Glomerular visceral epithelial cell (primary cell): ENCODE results near the gene SRPRB.
A peak's percentile ranks its signal among the peaks of the same experiment; 100 is the strongest.
"Not testable (repeated sequence)": the region's sequence is repeated elsewhere in the genome, so short reads cannot be mapped to it uniquely, and the experiment has no call there.

Source experiments
- DNase-seq: peaks from one replicate; pipeline ENCODE4 v3.0.0-alpha.2; 2016; ENCODE audit errors: extremely low spot score

SRPRB gene

DNA sequence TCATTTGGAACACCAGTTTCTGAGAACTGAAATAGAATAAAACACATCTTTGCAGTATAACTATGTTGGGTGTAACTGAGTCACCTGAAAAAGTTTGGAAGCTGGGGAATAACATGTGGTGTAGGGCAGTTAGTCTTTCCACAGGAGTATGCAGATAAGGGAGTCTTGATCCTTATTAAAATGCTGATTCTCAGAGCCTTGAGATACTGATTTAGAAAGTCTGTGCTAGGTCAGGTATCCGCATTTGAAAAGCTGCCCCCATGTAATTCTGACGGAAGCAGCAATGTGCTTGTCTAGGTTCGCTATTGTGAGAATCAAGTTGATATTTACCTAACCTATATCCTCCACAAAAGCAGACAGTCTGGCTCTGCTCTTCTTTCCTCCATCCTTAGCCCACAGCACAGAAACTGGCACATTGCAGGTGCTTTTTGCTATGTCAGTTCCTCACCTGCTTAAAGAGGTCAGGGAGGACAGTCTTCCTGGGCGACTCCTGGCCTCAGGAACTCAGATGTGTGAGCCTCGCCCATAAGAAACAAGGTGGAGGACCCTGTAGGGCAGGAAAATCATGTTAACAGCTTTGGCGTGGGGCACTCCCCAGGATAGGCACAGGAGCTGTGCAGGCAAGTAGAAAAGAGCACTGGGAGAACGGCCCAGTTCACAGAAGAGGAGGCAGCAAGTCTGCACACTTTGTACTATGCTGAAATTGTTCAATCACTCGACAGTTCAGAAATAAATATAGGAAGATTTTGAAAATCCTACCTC is 27.6 kb upstream of the SRPRB start:
- no peak for DNase-seq

DNA sequence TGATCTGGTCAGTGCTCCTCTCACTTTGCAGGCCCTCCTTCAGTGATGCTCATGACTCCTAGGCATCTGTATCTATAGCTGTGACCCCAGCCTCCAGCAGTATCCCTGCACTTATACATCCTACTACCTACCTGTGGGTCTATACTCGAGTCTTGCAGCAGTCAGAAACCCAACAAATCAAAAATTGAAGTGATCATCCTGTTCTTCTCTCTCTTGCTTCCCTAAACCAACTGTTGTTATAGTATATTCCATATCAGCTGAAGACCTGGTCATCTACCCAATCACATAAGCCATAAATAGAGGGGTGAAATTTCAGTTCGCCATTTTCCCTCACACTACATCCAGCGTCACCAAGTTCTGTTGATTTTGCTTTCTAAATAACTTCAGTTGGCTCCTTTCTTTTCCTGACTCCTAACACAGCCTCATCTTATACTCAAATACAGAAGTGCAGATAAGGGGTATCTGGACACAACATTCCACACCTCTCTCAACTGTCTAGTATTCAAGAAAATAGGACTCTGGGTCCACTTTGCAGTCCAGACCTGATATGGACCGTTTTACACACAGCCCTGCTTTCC is 25.9 kb upstream of the SRPRB start:
- no peak for DNase-seq

DNA sequence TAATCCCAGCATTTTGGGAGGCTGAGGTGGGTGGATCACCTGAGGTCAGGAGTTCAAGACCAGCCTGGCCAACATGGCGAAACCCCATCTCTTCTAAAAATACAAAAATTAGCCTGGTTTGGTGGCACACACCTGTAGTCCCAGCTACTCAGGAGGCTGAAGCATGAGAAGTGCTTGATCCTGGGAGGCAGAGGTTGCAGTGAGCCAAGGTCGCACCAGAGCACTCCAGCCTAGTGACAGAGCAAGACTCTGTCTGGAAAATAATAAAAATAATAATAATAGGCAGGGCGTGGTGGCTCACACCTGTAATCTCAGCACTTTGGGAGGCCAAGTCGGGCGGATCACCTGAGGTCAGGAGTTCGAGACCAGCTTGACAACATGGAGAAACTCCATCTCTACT is 24.9 kb upstream of the SRPRB start:
- DNase-seq: not testable (repeated sequence)

DNA sequence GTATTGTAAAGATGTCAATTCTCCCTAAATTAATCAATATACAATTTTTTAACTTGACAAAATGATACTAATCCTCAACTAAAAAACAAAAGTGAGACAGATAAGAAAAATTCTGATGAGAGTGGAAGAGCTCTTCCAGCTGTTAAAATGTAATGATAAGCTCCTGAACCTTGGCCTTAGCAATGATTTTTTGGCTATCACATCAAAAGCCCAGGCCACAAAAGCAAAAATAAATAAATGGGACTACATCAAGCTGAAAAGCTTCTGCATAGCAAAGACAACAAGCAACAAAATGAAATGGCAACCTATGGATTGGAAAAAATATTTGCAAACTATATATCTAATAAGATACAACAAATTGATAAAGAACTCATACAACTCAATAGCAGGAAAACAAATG is 24.0 kb upstream of the SRPRB start:
- no peak for DNase-seq

DNA sequence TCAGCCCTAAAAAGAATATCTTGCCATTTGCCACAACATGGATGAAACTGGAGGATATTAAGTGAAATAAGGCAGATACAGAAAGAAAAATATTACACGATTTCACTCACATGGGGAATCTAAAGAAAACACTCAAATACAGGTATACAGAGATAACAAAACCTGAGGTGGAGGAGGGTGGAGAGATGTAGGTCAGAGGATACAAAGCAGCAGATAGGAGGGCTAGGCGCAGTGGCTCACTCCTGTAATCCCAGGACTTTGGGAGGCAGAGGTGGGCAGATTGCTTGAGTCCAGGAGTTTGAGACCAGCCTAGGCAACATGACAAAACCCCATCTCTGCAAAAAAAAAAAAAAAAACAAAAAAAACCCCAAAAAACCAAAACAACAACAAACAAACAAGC is 23.2 kb upstream of the SRPRB start:
- no peak for DNase-seq

DNA sequence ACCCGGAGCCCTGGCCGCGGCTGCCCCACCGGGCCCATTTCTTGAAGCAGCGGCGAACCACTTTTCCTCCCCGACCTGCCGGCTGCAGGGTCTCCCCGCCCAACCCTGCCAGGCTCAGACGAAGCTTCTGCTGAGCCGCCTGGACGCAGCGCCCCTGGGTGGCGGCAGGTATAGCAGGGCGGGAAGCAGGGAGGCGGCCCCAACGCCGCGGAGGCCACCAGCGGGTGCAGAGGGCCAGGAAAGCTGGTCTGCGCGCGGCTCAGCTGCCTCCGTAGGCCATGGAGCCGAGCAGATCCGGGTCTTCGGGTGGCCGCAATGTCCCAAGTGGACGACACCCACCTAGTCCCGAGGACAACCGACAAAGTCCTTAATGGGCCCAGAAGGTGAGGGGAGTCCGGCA is 21.9 kb upstream of the SRPRB start:
- DNase-seq: no peak

DNA sequence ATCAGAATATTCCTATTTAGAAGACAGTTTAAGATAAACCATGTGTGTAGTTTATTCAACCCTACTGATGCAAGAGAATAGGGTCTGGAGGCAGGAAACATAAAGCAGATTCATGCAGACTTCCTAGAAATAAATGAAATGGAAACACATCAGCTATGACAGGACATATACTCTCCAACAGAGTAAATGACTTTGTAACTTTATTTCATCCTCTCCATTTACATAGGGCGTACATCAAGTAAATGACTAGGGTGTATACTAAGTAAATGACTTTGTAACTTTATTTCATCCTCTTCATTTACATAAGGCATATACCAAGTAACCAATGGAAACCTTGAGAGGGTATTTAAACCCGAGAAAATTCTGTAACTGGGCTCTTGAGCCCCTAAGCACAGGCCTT is 17.6 kb upstream of the SRPRB start:
- no peak for DNase-seq

DNA sequence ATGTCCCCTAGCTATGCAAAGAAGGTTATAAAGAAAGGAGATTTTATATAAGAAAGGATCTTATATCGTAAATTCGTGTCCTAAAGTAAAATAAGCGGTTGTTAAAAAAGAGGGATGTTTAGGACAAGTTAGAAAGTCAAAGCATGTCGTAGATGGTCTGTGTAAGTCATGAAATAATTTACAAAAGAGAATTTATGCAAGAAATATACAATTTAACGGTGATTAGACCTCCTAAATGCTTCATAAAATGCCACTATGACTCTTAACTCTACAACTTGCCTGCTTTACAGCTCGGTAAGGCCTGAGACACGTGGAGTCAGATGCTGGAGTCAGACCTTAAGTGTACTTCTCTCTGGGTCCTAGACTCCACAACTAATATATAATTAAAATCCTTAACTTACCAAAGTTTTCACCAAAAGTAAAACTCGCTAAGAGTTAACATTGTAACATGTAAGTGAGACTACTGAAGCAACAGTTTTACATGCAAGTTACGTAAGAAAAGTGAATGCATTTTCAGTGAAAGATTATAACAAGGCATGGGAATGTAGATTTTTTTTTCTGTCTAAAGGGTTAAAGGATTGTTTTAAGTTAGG is 13.3 kb upstream of the SRPRB start:
- DNase-seq: peak; percentile 6

DNA sequence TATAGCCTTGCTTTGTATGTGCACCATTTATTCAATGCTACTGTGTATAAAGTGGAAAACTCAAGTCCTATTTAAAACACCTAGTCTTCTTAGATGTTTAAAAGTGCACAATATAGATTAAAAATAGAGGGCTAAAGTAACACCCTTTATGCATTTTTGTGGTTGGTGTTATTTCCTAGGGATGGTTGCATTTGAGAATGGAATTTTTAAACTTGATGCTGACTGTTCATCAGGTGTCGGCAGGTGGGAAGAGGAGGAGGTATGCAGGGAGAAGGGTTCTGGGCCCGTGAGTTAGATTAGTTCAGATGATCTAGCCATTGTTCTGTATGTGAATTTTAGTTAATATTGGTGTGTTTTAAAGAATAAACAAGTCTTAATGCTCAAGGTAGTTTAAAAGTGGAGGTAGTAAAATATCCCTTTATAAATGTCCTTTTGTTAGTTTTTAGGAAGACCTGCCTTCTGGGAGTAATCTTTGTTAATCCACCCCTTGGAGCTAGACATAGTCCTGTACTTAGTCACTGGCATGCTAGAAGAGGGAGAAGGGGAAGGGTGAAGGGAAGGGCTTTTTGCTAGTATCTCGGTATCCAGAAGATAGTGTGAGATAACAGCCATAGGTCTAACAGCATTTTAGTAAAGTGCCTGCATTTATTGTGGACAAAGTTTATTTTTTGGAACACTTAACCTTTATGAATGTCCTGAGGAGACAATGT is 8.1 kb upstream of the SRPRB start:
- DNase-seq: no peak

DNA sequence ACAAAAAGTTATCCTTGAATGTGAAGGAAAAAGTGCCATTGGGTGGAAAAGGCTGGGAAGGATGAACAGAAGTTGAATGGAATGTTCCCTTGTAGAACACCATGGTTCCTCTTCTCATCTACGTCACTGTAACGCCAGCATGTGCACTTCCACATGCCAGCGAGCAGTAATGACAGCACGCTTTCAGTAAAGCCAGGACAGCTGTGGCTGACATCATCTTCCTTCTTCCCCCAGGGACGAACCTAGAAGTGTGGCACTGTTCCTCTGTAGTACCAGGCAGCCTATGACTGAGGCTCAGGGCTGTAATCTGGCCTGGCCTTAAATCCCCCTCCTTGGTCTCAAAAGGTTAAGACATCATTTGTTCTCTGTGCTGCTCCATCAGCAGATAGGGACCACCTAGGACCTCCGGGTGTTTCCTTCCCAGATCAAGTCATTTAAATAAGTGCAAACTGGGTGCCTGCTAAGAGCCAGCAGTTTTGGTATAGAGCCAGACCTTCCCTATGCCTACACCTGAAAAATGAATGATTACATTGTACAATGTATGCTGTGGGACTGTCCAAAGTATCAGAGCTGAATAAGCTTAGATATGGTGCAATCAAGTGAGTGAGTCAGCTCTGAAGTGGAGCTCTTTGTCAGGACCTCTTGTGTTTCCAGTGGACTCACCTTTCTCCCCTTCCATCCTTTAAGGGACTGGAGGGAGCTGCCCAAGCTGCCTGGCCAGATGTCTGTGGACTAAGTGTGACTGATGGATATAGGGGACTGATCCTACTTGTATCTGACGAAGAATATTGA is 5.6 kb upstream of the SRPRB start:
- no peak for DNase-seq

DNA sequence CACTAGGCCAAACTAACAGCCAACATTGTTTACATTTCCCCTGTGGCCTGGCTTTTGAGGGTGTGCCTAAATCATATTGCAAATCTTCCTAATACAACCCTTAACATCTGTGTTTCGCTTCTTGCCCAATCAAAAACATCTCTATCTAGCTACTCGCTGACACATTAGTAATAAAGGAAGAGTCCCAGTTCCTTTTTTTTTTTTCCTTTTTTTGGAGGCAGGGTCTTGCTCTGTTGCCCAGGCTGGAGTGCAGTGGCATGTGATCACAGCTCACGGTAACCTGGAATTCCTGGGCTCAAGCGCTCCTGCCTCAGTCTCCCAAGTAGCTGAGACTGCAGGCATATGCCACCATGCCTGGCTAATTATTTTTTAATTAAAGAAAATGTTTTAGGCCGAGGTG is 2.1 kb upstream of the SRPRB start:
- DNase-seq: no peak

DNA sequence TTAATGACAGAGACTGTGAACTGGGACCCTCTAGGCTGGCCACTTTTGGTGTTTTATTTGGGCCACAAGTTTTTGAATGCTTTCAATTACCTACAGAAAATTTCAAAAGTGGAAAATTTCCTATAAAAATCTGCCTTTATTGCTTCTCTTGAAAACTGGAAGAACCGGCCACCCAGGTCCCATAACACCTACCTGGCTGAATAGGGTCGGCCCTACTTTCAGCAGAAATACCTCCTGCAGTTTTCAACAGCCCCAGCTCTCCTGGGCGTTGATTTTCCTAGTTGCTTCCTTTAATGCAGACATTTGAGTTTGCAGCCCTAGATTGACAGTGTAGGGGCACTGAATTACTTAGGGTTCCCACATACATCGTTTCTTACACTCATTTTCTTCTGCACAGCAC is 719 bp upstream of the SRPRB start:
- DNase-seq: no peak

DNA sequence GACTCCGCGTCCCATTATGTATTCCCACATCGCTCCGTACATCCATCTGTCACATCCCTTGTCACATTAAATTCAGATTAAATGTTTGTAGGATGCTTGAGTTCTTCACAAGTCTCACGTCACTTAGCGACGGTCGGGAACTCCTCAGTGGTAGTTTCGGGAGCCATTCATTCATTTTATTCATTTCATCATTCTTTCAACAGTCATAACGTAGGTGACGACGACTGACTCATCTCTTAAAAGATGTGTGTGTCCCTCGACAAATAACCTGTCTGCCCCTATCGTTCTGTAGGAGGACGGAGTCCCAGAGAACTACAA is 272 bp upstream of the SRPRB start:
- no peak for DNase-seq

DNA sequence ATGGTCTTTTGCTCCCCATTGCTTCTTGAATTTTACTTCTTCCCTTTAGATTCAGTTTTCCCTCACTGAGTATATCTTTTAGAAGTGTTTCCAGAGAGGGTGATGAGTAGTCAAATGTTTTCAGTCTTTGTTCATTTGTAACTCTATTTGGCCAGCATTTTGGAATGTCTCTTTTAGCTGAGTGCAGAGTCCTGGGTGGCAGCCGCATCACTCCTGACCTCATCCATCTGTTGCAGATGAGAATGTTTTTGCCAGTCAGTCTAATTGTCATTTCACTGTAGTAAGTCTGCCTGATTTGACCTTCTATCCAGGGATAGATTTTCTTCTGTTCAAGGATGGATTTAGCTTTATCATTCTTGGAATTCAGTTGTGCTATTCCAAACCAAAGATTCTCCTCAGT is 7.3 kb downstream of the SRPRB start:
- no peak for DNase-seq

DNA sequence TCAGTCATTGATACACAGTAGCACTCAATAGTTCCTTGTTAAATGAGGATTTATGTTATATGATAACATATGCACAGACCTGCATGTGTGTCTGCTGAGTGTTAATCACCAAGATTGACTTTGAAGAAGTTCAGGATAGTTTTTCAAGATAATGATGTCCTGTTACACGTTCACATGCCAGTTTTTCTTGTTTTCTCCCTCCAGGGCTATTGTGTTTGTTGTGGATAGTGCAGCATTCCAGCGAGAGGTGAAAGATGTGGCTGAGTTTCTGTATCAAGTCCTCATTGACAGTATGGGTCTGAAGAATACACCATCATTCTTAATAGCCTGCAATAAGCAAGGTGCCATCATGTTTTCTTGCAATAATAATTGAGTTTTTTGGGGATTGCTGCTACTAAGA is 9.8 kb downstream of the SRPRB start:
- DNase-seq: no peak

DNA sequence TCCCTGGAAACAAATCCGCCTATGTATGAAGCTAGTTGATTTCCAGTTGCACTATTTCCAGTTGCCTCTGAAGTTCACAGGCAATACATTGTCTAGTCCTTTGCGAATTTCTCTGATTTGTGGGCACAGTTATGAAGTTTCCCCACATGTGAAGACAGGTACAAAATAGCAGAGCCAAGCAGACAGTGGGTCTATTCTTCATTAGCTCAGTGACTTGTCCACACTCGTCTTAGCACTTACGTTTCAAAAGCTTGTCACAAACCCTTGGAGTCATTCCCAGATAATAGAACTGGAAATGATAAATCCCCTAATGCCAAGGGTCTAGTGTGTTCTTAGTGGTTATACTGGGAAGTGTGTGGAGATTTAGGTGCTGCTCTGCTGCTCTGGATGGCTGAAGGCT is 14.5 kb downstream of the SRPRB start:
- no peak for DNase-seq

DNA sequence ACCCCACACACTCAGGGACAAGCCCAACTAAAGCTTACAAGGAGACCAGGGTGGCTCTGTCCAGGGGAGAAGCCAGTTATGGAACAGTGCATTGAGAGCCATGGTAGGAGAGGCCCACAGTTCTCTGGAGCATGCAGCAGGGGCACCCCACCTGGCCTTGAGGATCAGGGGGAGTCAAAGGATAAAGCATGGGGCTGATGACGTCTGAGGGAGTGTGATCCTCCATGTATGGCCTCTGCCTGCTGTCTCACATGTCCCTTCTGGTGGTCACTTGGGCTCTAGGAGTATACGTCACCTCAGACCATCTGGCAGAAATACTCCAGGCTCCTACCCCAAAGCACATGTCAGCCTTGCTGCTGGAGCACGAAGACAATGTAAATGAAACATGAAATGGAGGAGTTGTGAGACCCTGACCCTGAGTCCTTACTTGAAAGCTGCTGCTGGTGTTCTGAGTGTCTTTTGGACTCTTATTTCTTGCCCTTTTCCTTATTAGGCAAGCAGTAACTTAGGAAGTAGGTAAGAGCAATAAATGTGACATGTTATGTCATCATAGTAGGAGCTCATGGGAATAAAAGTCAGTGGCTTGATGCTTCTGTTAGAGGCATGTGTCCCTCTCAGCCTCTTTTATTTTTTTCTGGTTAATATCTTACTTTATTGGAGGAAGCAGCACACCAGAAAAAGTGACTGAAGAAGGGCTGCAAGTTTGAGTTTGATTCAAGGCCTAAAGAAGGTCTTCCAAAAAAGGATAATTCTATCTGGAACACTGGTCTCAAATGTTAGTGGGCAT is 15.5 kb downstream of the SRPRB start:
- no peak for DNase-seq

DNA sequence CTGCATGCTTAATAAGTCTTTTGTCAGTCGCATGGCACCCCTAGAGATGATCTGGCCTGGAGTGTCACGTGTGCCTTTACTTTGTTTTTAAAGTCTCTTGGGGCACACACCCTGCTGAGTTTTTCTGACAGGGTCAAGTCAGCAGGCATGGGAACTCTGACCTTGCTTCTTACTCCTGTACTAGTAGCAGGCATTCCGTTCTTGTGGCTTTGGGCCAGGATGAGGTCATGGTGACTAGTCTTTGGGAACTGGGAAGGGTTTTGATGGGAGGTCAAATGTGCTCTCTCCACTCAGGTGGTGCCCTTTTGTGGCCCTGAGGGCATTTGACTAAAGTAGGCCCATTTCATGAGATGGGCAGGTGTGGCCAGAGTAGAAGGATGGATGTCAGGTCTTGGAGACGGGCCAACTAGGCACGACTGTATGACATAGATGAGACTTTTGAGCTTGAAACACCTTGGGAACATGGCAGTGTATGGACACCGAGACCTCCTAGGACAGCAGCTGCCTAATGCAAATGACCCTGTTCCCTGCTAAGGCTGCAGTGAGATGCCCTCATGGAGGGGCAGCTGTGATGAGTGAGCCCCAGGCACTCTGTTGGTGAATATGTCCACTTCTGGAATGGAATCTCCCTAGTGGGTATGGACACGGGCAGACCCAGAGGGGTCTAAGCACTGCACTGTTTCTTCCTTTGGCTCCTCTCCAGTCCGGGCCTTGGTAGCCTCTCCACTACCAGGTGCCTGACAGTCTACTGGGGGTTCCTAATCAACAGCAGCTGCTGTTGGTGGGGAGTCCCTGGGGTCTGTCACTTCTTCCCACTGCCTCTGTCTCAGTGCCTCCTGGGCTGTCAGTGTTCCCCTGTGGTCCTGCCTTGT is 16.4 kb downstream of the SRPRB start:
- DNase-seq: peak; percentile 84

DNA sequence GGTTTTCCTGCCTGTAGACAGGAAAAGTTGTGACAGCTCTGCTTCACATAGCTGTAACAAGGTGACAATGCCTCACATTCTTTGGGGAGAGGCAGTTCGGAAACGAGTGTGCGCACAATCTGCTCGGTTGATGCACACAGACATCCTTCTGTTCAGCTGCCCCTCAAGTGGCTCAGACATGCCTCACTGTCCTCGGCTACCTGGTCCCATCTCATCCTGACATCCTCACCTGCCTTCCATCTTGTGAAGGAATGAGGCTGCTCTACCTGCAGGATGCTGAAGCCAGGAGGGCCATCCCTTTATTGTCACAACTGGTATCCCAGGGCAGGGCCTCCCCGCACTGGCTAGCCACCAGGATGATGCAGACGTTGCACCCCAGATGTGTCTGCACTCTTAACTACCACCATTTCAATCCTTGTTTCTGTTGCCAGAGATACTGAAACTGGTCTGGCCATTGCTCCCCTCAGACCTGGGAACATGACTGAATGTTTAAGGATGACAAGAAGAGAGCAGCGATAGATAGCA is 19.4 kb downstream of the SRPRB start:
- DNase-seq: no peak
